Right lobe of liver (tissue), 6 donors: ENCODE measurements around the gene POLG. TPM values are rescaled to one million over a fixed set of nuclear protein-coding genes. Genes with fewer than 3 reads are reported as not detected.

Experiments used
- ATAC-seq, 4 donors: fragments of 200-7000 bp; cut with Tn5 transposase; one replicate each; pipeline ENCODE4 v1.9.1; 2020; ENCODE audit warnings: mild to moderate bottlenecking in 4 of 4, moderate library complexity in 4 of 4
- DNase-seq, 3 donors: peaks; one replicate each; pipeline ENCODE4 v3.0.0-alpha.2; 2020
- H3K27ac ChIP-seq, 3 donors: fragments of 200-600 bp; one replicate each; pipeline ENCODE4 v1.8.0; 2022
- H3K27me3 ChIP-seq, 2 donors: fragments of 200-600 bp; one replicate each; pipeline ENCODE4 v1.8.0; 2022
- H3K36me3 ChIP-seq, 4 donors: fragments of 200-600 bp; sonication (generic) in 1 of 4; one replicate each; pipeline versions ENCODE4 v1.5.1 to v1.8.0; 2017 to 2022; ENCODE audit warnings: control low read depth in 1 of 4
- H3K4me1 ChIP-seq, 4 donors: fragments of 200-600 bp; sonication (generic) in 1 of 4; one replicate each; pipeline versions ENCODE4 v1.5.1 to v1.8.0; 2017 to 2022; ENCODE audit warnings: control low read depth in 1 of 4
- H3K4me3 ChIP-seq, 3 donors: fragments of 200-600 bp; one replicate each; pipeline ENCODE4 v1.8.0; 2022
- H3K9me3 ChIP-seq, 4 donors: fragments of 200-600 bp; sonication (generic) in 1 of 4; one replicate each; pipeline versions ENCODE4 v1.5.1 to v1.8.0; 2017 to 2022; ENCODE audit warnings: control low read depth in 1 of 4
- CTCF ChIP-seq, 4 donors: fragments of 200-600 bp in 3 of 4; fragments of 450-650 bp in 1 of 4; IDR thresholded peaks; one replicate each; pipeline versions ENCODE4 v1.5.1 to v1.8.0; 2016 to 2022; ENCODE audit warnings: antibody characterized with exemption in 4 of 4, mild to moderate bottlenecking in 2 of 4
- POLR2A ChIP-seq: fragments of 450-650 bp; IDR thresholded peaks from one replicate; pipeline ENCODE4 v1.6.1; 2017; ENCODE audit warnings: antibody characterized with exemption, mild to moderate bottlenecking
- WGBS: methylation state at CpG from one replicate; pipeline ENCODE4 v1.1.6; 2018; ENCODE audit warnings: low coverage, low lambda C conversion rate; ENCODE audit not compliant: insufficient coverage; ENCODE audit errors: missing lambda C conversion rate; 5-methylcytosine and 5-hydroxymethylcytosine counted together
- intact Hi-C, 2 donors: fragments of 100-400 bp; cut with DNase I; formaldehyde crosslinking; loops; one replicate each; pipeline versions ENCODE4 v1.11.2 to v1.14.1; 2022
- total RNA-seq, 6 experiments: library from RNA; depleted of rRNA in 2 of 6; stranded (reverse); fragments of >200 nt in 2 of 6; fragmentation: NEBNext Ultra II Directional in 3 of 6; extraction: Animal tissue kit (Norgen Biotek cat#: 25700) in 3 of 6; gene quantifications; one replicate each; pipeline versions ENCODE4 v1.1.0 to v1.2.4, GENCODE V29; 2016 to 2023
- donor health status: DM: no; HTN: yes; CAD: no.
- donor health status: DM: no; HTN: no; CAD: no.
- donor health status: DM: no; HTN: no; CAD: no.
- donor health status: DM: no; HTN: yes; CAD: no.
- donor health status: DM: no; HTN: yes; CAD: no.

Gene POLG
- total RNA-seq, 6 experiments from 2014 or later: 26.3 to 34.7 (median 30.3) TPM

GRCh38 chr15:89340573-89340972, 5.9 kb upstream of the POLG start:
- TF ChIP-seq POLR2A: no peak
- TF ChIP-seq CTCF (IDR thresholded peaks at IDR 0.05): no peak
- ATAC-seq: peak in 1 of 4 donors; percentile 45
- Histone ChIP-seq H3K36me3 (no peaks in the 10 kb centered on the region), H3K9me3 (no peaks in the 10 kb centered on the region), H3K27me3 (no peaks in the 10 kb centered on the region), H3K27ac (no peak overlapping the region), H3K4me3 (no peak overlapping the region), H3K4me1 (peaks cover 0 to 2% (median 0%) of the 10 kb centered on the region in 4 donors)
- no peak for DNase-seq
- WGBS: 44% methylated on average over 6 of the region's 7 CpGs
- intact Hi-C loops: no loop called here

GRCh38 chr15:89338036-89338435, 3.4 kb upstream of the POLG start:
- Histone ChIP-seq H3K27me3 (no peaks in the 10 kb centered on the region), H3K27ac (no peak overlapping the region), H3K4me1 (peaks cover 0 to 15% (median 3%) of the 10 kb centered on the region in 4 donors), H3K9me3 (no peaks in the 10 kb centered on the region), H3K4me3 (no peak overlapping the region), H3K36me3 (peaks cover 0 to 5% (median 0%) of the 10 kb centered on the region in 4 donors)
- ATAC-seq (no peak), DNase-seq (no peak)
- intact Hi-C loops: no loop called here
- TF ChIP-seq POLR2A (no peak), CTCF (IDR thresholded peaks at IDR 0.05) (no peak)
- 50% methylated on average over 4 of the region's 6 CpGs for WGBS

DNA sequence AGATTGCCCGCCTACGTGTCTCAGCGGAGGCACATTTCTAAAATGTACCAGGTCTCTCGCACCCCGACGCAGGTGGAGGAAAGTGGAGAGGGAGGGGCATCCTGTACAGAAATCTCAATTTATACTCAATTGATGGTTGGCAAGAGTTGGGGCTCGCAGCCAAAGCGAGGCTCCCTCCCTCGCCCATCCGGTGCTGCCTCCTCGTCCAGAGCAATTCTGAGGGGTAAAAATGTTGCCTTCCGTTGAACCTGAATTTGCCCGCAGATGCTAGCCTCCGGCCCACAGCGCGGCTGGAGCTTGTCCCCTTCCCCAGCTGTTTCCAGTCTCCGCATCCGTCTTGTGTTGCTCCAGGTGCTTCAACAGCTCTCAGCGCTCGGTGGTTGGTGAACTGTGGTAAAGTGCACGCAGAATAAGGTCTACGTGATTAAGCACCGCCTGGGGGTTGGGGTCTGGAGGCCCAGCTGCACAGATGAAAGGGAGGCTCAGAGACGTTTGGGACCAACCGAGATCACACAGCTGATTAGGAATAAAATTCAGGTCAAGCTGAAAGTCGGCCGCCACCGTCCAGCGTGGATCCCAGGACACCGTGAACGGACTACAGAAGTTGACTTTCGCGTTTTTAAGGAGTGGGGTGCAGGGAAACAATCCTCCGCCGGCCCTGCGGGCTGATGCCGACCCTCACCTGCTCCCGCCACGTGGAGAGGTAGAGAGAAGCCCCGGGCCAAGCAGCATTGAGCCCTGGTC, 846 bp upstream of the POLG start:
- H3K27ac ChIP-seq: no peak overlapping the region
- peak overlapping the region; percentile 1 to 98 (median 19) for H3K4me3 ChIP-seq
- H3K36me3 ChIP-seq: peaks cover 0 to 25% (median 5%) of the 10 kb centered on the region in 4 donors
- 14% methylated on average over 35 of the region's 40 CpGs for WGBS
- H3K27me3 ChIP-seq: no peaks in the 10 kb centered on the region
- intact Hi-C loops: no loop called here
- H3K4me1 ChIP-seq: peaks cover 0 to 26% (median 10%) of the 10 kb centered on the region in 4 donors
- no peak for DNase-seq
- no peak for TF ChIP-seq POLR2A
- TF ChIP-seq CTCF (IDR thresholded peaks at IDR 0.05): no peak
- no peak for ATAC-seq
- no peaks in the 10 kb centered on the region for H3K9me3 ChIP-seq

DNA sequence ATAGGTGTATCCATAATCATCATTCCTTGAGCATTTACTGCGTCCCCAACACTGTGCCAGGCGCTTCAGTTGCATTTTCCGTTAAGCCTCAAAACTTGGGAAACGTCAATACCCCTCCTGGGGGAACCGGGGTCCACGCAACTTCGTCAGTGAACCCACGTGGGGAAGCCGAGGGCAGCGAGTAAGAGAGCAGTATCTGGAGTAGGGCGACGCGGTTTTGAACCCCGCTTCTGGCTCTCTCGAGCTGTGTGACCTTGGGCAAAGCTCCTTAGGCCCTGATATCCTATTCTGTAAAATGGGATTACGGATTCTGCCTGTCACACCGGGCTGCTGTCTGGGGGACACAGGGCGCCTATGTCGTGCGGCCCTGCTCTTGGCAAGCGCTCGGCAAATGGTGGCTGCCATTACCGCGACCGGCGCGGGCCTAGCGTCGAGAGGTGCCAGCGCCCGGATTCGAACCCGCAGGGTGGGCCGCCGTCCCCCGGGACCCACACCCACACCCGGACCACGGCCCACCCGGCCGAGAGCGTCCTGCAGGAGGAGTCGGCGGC, 590 bp downstream of the POLG start:
- Histone ChIP-seq H3K27me3 (no peaks in the 10 kb centered on the region), H3K36me3 (peaks cover 0 to 40% (median 14%) of the 10 kb centered on the region in 4 donors), H3K4me1 (peaks cover 0 to 26% (median 10%) of the 10 kb centered on the region in 4 donors), H3K9me3 (no peaks in the 10 kb centered on the region), H3K27ac (peak overlapping the region; percentile 66 to 92 (median 91)), H3K4me3 (peak overlapping the region; percentile 89 to 98 (median 92))
- ATAC-seq (peak in 2 of 4 donors; percentile 3 to 6), DNase-seq (no peak)
- TF ChIP-seq POLR2A (no peak), CTCF (IDR thresholded peaks at IDR 0.05) (no peak)
- 0% methylated on average over 9 of the region's 43 CpGs for WGBS
- intact Hi-C loops: no loop called here
